Fibroblast of lung (primary cell): ENCODE data around the gene RNF217.

Experiments used
- EZH2 ChIP-seq: IDR thresholded peaks from 2 replicates; pipeline ENCODE4 v1.5.1; 2012; ENCODE audit warnings: low read length, control low read depth, mild to moderate bottlenecking; ENCODE audit errors: missing control alignments
- TF ChIP-seq, protein P1 (sequence below), 2 donors: IDR thresholded peaks in 1 of 2; conservative IDR thresholded peaks in 1 of 2; 1 replicate in 1 of 2; 2 replicates in 1 of 2; pipeline ENCODE4 v1.5.1; 2011 to 2012; ENCODE audit warnings: low read length in 2 of 2, control low read depth in 1 of 2, inconsistent platforms in 1 of 2, low read depth in 1 of 2, mild to moderate bottlenecking in 1 of 2

DNA sequence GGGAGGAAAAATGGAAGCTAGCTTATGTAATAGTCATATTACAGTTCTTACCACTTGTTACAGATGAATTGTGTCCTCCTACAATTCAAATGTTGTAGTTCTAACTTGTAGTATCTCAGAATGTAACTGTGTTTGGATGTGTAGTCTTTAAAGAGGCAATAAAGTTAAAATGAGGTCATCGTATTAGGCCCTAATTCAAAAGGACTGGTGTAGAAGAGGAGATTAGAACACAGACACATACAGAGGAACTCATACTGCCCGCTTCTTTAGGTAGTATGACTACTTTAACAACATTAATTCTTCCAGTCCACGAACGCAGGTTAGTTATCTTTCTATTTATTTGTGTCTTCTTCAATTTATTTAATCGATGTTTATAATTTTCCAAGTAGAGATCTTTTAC is 144.8 kb downstream of the RNF217 start:
- TF ChIP-seq, protein P1, sequence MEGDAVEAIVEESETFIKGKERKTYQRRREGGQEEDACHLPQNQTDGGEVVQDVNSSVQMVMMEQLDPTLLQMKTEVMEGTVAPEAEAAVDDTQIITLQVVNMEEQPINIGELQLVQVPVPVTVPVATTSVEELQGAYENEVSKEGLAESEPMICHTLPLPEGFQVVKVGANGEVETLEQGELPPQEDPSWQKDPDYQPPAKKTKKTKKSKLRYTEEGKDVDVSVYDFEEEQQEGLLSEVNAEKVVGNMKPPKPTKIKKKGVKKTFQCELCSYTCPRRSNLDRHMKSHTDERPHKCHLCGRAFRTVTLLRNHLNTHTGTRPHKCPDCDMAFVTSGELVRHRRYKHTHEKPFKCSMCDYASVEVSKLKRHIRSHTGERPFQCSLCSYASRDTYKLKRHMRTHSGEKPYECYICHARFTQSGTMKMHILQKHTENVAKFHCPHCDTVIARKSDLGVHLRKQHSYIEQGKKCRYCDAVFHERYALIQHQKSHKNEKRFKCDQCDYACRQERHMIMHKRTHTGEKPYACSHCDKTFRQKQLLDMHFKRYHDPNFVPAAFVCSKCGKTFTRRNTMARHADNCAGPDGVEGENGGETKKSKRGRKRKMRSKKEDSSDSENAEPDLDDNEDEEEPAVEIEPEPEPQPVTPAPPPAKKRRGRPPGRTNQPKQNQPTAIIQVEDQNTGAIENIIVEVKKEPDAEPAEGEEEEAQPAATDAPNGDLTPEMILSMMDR (conservative IDR thresholded peaks at IDR 0.05 in 1 of 2, IDR thresholded peaks at IDR 0.05 in 1 of 2; ENCODE audit: low read depth in 1 of 2, low read length in 2 of 2): no peak
- no peak for TF ChIP-seq EZH2
